C4-2B (cell line): Measurements from ENCODE around the gene DIS3L2.

Experiments
- H3K27ac ChIP-seq: fragments of 450-650 bp; 2 replicates; pipeline ENCODE4 v1.5.1; 2017
- ZFX ChIP-seq: fragments of 450-650 bp; IDR thresholded peaks from 2 replicates; pipeline ENCODE4 v1.6.1; 2017
- TF ChIP-seq, protein P1 (sequence below): fragments of 450-650 bp; conservative IDR thresholded peaks from 2 replicates; pipeline ENCODE4 v1.5.1; 2017; ENCODE audit warnings: mild to moderate bottlenecking

DIS3L2 gene

DNA sequence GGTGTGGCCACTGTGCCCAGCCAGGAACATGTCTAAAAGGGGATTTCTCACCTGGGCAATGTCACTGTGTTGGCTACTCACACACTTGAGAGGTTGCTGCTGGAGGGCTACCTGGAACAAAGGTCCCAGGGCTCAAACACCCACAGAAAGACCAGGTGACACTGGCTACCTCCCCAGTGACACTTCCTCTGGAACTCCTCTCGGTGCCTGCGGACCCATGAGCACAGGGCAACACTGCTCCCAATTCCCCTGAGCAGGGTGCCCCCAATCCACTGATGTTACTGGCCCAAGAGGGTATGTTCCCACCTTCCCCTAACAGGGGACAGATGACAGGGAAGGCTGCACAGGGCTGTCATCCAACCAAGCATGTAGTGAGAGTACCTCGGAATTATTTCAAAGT is 41.1 kb upstream of the DIS3L2 start:
- no peak for TF ChIP-seq ZFX
- TF ChIP-seq, protein P1, sequence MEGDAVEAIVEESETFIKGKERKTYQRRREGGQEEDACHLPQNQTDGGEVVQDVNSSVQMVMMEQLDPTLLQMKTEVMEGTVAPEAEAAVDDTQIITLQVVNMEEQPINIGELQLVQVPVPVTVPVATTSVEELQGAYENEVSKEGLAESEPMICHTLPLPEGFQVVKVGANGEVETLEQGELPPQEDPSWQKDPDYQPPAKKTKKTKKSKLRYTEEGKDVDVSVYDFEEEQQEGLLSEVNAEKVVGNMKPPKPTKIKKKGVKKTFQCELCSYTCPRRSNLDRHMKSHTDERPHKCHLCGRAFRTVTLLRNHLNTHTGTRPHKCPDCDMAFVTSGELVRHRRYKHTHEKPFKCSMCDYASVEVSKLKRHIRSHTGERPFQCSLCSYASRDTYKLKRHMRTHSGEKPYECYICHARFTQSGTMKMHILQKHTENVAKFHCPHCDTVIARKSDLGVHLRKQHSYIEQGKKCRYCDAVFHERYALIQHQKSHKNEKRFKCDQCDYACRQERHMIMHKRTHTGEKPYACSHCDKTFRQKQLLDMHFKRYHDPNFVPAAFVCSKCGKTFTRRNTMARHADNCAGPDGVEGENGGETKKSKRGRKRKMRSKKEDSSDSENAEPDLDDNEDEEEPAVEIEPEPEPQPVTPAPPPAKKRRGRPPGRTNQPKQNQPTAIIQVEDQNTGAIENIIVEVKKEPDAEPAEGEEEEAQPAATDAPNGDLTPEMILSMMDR, result no peak
- no peak overlapping the region for H3K27ac ChIP-seq

DNA sequence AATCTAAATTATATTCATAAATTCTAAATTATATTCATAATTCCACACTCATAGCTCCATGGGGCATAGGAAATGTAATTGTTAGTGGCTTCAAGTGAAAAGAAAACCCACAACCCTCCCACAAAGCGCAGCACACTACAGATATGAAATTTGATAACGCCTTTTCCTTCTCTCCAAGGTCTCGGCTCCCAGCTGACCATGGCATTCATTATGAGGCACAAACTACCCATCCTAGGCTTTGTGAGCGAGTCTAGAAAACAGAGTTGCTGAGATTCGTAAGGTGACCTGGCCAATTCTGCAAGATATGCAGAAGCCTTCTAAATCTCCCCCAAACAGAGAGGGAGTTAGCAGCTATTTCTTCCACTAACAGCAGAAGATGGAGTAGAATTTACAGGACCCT is 40.7 kb upstream of the DIS3L2 start:
- no peak for TF ChIP-seq ZFX
- TF ChIP-seq, protein P1, result no peak
- H3K27ac ChIP-seq, result no peak overlapping the region

DNA sequence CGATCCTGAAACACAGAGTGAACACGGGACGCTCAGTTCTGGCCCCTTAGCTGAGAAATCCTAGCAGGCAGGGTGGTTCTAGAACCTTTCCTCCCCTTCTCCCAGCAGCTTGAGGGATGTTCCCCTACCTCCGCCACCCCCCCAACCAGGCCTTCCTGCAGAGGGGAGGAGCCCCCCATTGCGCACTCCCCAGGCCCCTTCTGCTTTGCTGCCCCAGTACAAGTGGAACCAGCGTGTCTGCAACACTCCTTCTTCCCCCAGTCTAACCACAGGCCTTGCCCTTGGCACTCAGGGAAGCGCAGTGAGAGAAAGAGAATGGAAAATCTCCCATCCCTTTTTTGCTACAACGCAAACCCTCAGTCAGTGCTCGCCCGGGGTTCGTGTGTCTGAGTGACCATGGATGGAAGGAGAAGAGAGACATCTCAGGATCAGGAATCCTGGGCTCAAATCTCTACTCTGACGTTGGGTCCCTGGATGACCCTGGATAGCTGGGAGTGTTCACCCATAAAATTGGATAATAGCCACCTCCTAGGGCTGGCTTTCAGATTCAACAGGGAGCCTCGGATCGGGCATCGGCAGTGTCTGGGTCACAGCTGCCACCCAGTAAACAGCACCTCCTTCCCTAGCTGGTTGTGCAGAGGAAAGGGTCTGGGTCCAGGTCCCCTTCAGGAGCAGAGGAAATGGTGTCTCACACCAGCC is 39.1 kb upstream of the DIS3L2 start:
- TF ChIP-seq, protein P1, result no peak
- no peak for TF ChIP-seq ZFX
- no peak overlapping the region for H3K27ac ChIP-seq

DNA sequence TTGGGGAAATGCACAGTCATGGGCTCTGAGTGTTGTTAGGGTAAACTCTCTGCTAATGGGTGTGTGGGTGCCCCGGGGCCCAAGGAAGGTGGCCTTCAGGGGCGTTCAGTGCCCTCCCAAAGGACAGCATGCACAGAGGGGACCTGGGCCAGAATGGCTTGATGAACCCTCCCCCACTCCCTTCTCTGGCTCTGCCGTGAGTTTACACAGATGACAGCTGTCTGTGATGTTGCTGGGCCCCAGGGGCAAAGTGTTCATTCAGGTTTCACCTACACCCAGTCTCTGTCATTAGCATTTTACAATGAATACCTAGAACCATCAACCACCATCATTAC is 38.5 kb upstream of the DIS3L2 start:
- TF ChIP-seq, protein P1, result no peak
- no peak for TF ChIP-seq ZFX
- no peak overlapping the region for H3K27ac ChIP-seq

DNA sequence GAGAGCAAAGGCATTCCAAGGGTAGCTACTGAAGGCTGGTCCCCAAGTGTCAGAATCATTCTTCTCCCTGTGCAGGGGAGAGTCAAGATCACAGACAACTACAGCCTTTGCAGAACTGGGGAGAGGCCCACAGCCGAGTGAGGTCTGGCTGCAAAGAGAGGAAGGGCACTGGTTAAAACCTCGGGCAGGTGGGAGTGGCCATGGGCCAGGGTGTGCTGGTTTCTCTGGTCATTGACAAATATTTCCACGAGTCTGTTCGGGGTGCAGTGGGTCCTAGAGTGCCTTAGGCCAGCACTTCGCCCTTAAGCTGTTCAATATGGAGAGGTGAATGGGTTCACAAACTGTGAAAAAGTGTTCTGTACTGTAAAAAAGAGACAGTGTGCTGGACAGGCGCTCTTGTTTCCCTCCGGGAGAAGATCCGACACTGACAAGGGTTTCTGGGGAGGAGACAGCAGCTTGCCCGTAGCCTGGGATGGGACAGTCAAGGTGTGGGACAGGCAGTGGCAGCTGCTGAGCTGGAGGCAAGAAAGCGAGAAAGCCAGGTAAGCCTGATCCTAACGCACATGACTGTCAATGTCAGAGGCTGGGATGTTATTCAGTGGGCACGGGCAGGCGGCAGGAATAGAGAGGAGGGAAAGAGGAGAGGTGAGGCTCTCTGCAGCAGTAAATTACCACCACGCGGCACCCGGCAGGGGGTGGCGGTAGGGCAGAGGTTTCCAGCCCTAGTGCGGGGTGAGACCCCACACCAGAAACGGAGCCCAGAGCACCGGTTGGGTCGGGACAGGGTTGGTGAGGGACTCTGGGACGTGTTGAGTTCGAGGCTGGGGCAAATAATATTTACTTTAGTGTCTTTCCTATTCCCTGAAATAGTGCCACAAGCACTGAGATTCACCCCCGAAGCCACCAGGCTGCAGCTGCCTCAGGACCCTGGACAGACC is 37.3 kb upstream of the DIS3L2 start:
- no peak for TF ChIP-seq ZFX
- TF ChIP-seq, protein P1, result no peak
- no peak overlapping the region for H3K27ac ChIP-seq

DNA sequence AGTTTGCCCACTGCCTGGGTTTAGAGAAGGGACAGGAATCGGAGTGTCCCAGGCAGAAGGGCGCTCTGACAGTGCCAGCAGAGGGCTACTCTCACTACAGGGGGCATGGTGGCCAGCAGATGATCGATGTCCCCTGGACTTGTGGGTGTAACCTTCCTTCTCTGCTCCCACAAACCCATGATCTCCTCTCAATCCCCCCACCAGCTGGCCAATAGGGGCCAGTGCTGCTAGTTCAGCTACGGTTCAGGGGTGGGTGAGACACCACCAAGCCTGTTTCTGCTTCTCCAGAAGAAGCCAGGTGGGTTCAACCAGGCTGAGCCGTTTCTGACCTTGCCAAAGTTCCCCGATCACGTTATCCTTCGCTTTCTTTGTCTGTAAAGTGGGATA is 36.6 kb upstream of the DIS3L2 start:
- TF ChIP-seq, protein P1, result no peak
- no peak for TF ChIP-seq ZFX
- H3K27ac ChIP-seq, result no peak overlapping the region
